Measurements from ENCODE around the gene TLE3.

The TLE3 gene

GRCh38 chr15:70098461-70099166, 897 bp upstream of the TLE3 start:
- peak; percentile 48 for DNase-seq

- no peak for DNase-seq
Observed at GRCh38 chr15:70098153-70098460, 390 bp upstream of the TLE3 start.

GRCh38 chr15:70097063-70097320, 725 bp downstream of the TLE3 start:
- no peak for DNase-seq

GRCh38 chr15:70096215-70097062, 1.3 kb downstream of the TLE3 start:
- DNase-seq: no peak

GRCh38 chr15:70095408-70096214, 2.1 kb downstream of the TLE3 start:
- DNase-seq: peak; percentile 16

GRCh38 chr15:70094690-70095311, 2.9 kb downstream of the TLE3 start:
- peak; percentile 3 for DNase-seq

- DNase-seq: peak; percentile 70
Observed at GRCh38 chr15:70093481-70094319, 4.0 kb downstream of the TLE3 start.

- DNase-seq: no peak
Observed at GRCh38 chr15:70093070-70093469, 4.6 kb downstream of the TLE3 start.

GRCh38 chr15:70092464-70093027, 5.2 kb downstream of the TLE3 start:
- DNase-seq: no peak

GRCh38 chr15:70091726-70092463, 5.8 kb downstream of the TLE3 start:
- peak; percentile 69 for DNase-seq

GRCh38 chr15:70090436-70091296, 7.1 kb downstream of the TLE3 start:
- DNase-seq: no peak

GRCh38 chr15:70089692-70089971, 8.1 kb downstream of the TLE3 start:
- DNase-seq: no peak

- no peak for DNase-seq
Observed at GRCh38 chr15:70088887-70089691, 8.6 kb downstream of the TLE3 start.

GRCh38 chr15:70088455-70088854, 9.3 kb downstream of the TLE3 start:
- peak; percentile 86 for DNase-seq

GRCh38 chr15:70087708-70088352, 9.9 kb downstream of the TLE3 start:
- DNase-seq: no peak

GRCh38 chr15:70086636-70087035, 11.1 kb downstream of the TLE3 start:
- DNase-seq: no peak

- no peak for DNase-seq
Observed at GRCh38 chr15:70084461-70084860, 13.3 kb downstream of the TLE3 start.

- no peak for DNase-seq
Observed at GRCh38 chr15:70083946-70084345, 13.8 kb downstream of the TLE3 start.

GRCh38 chr15:70083418-70083817, 14.3 kb downstream of the TLE3 start:
- DNase-seq: no peak

All from NCI-H774 (cell line).